ENCODE data around the gene TRAF3IP3. TPM values are rescaled to one million over a fixed set of nuclear protein-coding genes. Genes with fewer than 3 reads are reported as not detected.

TRAF3IP3 gene, protein sequence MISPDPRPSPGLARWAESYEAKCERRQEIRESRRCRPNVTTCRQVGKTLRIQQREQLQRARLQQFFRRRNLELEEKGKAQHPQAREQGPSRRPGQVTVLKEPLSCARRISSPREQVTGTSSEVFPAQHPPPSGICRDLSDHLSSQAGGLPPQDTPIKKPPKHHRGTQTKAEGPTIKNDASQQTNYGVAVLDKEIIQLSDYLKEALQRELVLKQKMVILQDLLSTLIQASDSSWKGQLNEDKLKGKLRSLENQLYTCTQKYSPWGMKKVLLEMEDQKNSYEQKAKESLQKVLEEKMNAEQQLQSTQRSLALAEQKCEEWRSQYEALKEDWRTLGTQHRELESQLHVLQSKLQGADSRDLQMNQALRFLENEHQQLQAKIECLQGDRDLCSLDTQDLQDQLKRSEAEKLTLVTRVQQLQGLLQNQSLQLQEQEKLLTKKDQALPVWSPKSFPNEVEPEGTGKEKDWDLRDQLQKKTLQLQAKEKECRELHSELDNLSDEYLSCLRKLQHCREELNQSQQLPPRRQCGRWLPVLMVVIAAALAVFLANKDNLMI
- total RNA-seq, result not detected in 2 replicates

DNA sequence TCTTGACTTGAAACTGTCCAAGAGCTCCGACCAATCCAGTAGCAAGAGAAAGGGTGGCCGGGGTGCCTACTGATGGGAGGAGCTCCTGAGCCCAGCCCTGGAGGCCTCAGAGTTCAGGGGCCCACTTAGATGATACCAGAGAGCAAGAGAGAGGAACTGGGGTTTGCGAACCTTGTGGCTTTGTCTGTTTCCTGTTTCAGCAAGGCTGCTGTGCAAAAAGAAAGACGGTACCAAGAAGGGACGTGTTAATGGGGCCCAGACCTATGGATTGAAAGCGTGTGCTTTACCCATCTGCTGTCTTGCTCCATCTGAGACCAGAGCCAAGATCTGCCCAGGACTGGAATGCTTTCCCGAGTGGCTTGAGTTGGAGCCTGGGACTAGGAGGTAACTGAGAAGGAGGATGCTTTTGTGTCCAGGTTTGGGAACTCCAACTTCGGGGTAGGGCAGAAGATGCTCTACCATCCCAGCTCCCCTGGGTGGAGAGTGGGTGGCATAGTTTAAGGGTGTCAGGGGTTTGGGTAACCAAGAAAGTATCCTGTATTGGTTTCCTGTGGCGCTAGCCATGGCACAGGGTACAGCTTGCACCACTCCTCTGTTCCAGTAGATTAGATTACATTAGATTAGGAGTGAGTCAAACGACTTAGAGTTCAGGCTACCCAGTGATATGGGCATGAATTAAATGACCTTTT is at the start of gene TRAF3IP3:
TRAF3IP3 (plus strand) TSS at position 128 of the 689 bp plus-strand sequence. CDS start 3,987 bp downstream, outside the sequence.

DNA sequence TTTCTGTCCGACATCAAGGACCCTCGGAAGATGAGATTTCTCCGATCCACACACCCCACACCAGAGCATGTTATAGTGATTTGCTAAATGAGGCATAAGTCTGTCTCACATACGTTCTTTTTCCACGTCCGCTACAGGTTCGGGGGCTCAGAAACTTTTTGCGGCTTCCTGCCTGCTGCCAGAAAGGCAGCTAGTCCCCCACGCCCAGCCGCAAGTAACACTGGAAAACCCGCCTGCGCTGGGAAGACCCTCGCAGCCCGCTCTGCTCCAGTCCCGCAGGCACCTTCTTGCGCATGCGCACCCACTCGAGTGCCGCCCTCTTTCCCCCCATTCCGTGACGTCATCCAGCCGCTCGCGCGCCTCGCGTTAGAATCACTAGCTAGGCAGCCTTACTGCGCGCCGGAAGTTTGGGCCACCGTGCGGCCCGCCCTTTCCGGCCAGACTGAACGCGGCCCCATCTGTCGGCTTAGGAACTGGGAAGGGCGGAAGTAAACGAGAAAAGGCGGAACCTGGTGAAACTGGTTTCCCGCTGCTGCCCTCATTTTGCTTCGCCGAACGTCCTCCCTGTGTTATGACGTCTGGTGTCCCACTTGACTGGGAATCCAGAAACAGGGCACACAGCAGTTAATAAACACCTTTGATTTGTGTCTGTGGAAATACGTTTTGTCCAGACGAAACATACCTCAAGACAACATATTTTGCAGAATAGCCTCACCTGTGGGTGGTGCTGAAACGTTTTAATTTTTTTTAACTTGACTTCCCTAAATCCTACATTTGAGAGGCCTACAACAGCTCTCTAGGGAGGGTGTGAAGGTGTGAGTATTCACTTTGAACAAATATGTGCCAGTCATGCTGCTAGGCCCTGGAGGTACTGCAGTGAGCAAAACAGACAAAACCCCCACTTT is 28.7 kb downstream of the TRAF3IP3 start, which contains the start of gene C1orf74:
C1orf74 (minus strand) TSS at position 295 of the 905 bp plus-strand sequence. CDS start 925 bp downstream, outside the sequence.

DNA sequence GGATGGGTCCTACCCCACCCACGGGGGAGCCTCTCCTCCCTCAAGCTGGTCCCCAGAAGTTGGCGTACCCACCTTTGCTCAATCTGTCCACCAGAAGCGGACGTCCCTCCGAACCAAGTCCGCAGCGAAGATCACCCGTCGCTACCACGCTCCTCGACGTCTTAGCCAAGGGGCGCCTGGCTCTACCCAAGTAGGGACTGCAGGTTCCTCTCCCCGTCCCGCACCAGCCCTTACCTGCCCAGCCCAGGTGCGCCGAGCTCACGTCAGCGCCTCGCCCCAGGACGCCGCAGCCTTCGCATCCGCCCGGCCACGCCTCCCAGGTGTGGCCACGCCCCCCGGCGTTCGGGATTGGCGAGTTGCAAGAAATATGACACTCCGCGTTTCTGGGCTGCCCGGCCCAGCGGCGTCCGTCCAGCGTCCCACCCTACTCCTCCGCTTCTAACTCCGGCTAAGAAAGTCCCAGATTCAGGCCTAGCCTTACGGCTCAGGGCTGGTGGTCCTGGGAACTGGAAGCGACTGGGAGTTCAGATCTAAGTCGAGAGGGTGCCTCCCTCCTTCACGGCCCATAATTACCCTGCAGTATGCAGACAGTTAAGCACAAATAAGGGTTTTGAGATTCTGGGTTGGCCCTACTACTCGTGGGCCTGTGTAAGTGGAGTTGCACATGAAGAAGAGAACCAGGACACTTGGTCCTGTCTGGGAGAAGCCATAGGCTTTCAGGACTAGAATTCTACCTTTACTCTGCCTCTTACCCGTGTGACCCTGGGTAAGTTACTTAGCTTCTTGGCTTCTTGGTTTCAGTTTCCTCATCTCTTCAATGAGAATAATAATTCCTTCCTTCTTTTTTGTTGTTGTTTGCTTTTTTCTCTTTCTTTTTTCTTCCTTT is 50.3 kb downstream of the TRAF3IP3 start, which contains the start of gene IRF6:
IRF6 (minus strand) TSS at position 268 of the 886 bp plus-strand sequence. CDS start 4,729 bp downstream, outside the sequence.

DNA sequence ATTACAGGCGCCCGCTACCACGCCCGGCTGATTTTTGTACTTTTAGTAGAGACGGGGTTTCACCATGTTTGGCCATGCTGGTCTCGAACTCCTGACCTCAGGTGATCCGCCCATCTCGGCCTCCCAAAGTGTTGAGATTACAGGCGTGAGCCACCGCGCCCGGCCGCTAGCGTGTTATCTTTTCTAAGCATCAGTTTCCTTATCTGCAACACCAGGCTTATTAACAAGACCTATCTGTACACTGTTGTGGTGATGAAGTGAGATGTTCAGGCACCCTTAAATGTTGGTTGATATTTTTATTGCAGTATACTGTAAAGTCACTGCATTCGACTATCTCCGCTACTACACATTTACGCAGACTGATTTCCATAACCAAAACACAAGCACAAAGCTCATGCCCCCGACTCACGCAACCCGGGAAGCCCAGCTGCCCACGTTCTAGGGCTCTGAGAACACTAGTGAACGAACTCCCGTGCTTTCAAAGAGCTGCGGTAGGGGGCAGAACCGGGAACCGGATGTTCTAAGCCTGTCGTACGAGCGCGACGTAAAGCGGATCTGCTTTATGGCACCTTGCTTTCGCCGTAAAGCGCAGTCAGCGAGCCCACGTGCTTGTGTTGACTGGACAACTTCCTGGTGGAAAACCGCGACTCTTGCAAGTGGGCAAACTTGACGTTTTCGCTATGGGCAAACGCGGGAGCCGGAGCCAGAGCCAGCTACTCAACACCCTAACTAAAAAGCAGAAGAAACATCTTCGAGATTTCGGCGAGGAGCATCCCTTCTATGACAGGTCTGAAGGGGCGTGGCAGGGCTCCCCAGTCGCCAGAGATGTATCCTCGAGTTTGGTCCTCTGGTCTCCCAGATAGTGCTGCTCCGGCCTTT is 71.8 kb downstream of the TRAF3IP3 start, which contains the start of gene UTP25:
UTP25 (plus strand) TSS at position 589 of the 879 bp plus-strand sequence; CDS start at position 681, 92 bp downstream.

Other genes with a start within 250 kb of the TRAF3IP3 start
- gene CAMK1G, start 172.3 kb upstream of the TRAF3IP3 start, total RNA-seq, result not detected in 2 replicates
- 3.9 and 4.6 TPM in 2 replicates for gene LAMB3, start 103.6 kb upstream of the TRAF3IP3 start, total RNA-seq
- 0.65 and 1.6 TPM in 2 replicates for gene G0S2, start 80.6 kb upstream of the TRAF3IP3 start, total RNA-seq
- gene HSD11B1, start 51.2 kb upstream of the TRAF3IP3 start, total RNA-seq, result 0.32 TPM in 1 of 2 replicates, not detected in the other
- 1.9 and 2.4 TPM in 2 replicates for gene C1orf74, start 28.5 kb downstream of the TRAF3IP3 start, total RNA-seq
- gene IRF6, start 50.1 kb downstream of the TRAF3IP3 start, total RNA-seq, result 1.5 and 1.9 TPM in 2 replicates
- 3.7 and 10.8 TPM in 2 replicates for gene UTP25, start 71.9 kb downstream of the TRAF3IP3 start, total RNA-seq
- 0.32 and 1.1 TPM in 2 replicates for gene SYT14, start 182.2 kb downstream of the TRAF3IP3 start, total RNA-seq